GM21447 (cell line): ENCODE data around the gene MIER3.
A peak's percentile ranks its signal among the peaks of the same experiment; 100 is the strongest.
"Not testable (repeated sequence)": the region's sequence is repeated elsewhere in the genome, so short reads cannot be mapped to it uniquely, and the experiment has no call there.

Experiments used
- ATAC-seq: cut with Tn5 transposase; IDR thresholded peaks from one replicate; pipeline ENCODE4 v1.9.1; 2021; ENCODE audit not compliant: unreplicated experiment

The MIER3 gene

GRCh38 chr5:56951946-56952691 is at the start of gene MIER3:
Gene MIER3 (minus strand): TSS chr5:56952123. CDS start chr5:56952102, 21 bp downstream.
- ATAC-seq = peak; percentile 84

DNA sequence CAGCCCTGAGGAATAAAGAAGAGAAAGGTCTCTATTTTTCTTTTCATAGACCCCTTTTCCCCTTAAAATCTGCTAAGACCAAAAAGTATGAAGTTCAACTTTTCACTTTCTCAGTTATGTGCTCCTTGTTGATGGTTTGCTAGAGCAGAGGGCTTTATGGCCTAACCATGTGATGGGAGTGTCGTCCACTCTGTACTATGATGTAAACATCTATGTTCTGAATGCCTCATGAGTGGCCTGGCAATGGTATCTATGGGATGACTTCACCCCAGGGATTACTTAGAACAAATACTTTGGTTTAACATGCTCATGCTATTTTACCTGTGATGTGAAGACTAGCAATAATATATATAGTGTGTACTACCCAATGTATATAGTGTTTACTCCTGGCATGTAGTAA is 43.7 kb upstream of the MIER3 start:
- ATAC-seq = no peak

- no peak for ATAC-seq
These were observed 41.3 kb upstream of the MIER3 start for GRCh38 chr5:56993241-56993640.

- no peak for ATAC-seq
These were observed 37.8 kb upstream of the MIER3 start for GRCh38 chr5:56989676-56990075.

GRCh38 chr5:56988490-56988889 is 36.6 kb upstream of the MIER3 start:
- no peak for ATAC-seq

- ATAC-seq = no peak
These were observed 35.2 kb upstream of the MIER3 start for GRCh38 chr5:56987171-56987570.

- peak; percentile 38 for ATAC-seq
These were observed 34.7 kb upstream of the MIER3 start for GRCh38 chr5:56986626-56986947.

GRCh38 chr5:56985936-56986625 is 34.2 kb upstream of the MIER3 start:
- ATAC-seq = peak; percentile 45

- no peak for ATAC-seq
These were observed 32.5 kb upstream of the MIER3 start for GRCh38 chr5:56984445-56984844.

DNA sequence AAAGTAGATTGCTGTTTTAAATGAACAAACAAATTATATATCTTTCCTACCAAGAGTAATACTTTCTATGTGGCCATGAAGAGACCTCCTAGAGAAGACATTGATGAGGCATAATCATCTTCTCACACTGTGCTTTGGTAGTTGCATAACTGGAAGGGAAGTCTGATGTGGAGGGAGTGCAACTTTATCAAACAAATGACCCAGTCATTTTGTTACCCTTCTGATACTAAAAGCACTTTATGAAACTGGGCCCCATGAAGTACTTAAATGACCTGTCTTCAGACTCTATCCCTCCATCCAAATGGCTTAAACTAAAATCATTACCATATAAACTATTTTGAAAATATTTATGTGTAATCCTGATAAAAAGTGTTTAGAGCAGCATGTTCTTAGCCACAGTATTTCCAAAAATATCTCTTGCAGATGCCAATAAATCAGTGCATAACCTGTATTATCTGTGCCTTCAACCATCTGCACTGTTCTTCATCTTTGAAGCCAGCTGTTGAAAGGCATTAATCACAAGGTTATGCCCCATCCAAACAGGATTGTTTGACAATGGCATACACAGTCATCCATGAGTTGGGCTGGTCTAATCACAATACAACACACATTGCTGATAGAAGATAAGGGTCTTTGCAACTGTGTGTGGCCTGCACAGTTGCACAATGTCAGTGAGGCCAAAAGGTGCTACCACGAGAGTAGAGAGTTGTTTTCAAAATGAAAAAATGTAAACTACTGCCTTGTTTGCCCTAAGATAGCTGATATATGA is 31.9 kb upstream of the MIER3 start:
- ATAC-seq = no peak

- ATAC-seq = no peak
These were observed 29.8 kb upstream of the MIER3 start for GRCh38 chr5:56981548-56982315.

GRCh38 chr5:56979968-56980367 is 28.0 kb upstream of the MIER3 start:
- no peak for ATAC-seq

GRCh38 chr5:56979526-56979925 is 27.6 kb upstream of the MIER3 start:
- not testable (repeated sequence) for ATAC-seq

DNA sequence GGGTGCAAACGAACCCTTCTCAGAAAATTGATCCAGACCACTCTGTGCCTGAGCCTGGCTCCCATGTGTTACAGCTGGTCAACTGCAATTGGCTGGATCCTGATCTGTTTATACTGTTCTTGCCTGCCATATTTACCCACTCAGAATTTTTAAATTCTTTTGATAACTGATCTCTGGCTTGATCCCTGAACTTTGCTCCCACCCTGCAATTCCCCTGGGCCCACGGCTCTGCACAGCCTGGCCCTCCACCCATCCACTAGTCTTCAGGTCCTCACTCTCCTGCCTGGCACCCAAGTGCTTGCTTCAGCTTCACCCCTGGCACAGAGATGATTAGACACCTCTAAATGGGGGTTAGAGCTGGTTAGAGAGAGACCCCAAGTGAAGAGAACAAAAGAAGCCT is 25.9 kb upstream of the MIER3 start:
- ATAC-seq = no peak

DNA sequence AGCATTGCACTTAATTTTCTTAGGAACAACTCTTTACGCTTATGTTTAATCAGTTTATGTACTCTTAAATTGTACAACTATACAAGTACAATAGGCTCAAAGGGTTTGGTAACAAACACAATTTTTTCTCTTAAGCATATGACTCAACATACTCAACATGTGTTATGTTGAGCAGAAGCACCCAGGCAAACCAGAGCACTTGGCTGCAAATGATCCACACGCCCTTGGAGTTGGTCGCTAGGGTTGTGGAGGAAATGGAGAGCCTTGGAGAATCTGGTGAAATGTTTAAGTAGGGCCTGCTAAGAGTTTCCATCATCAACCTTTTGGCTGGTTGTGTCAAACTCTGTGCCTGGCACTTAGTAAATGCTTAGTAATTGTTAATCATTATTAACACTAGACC is 25.1 kb upstream of the MIER3 start:
- ATAC-seq = no peak

GRCh38 chr5:56974241-56974640 is 22.3 kb upstream of the MIER3 start:
- no peak for ATAC-seq

GRCh38 chr5:56973473-56973872 is 21.6 kb upstream of the MIER3 start:
- no peak for ATAC-seq

DNA sequence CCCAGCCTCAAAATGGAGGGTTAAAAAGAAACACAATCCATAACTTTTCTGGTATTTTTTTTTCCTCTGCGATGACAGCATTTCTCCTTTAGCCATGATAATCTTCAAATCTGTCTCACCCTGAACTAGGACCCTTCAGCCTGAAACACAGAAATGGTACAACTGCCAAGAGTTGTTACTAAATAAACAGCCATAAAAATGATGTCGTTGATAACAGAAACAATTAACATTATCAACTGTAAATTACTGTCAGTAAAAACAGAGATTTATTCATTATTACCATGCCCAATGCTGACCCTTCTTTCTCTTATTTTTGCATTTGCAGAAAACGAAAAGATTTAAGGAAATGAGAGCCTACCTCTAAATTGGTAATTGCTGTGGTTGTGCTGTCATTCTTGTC is 19.4 kb upstream of the MIER3 start:
- ATAC-seq = no peak

DNA sequence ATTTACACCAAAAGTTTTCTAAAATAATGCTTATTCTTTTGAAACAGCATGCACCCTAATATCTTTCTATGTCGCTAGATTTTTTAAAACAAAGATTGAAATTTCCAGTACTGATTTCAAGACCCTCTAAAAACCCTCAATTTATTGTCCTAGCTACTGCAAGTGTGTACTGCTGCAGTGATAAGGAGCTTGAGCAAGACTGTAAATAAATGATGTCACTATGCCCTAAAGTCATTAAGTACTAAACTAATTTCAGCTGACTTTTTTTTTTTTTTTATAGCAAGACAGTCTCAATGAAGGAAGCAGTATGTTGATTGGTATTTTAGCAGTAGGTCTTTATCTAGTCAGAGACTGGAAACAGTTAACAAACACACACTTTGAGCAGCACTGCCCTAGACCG is 12.2 kb upstream of the MIER3 start:
- no peak for ATAC-seq

GRCh38 chr5:56963246-56963645 is 11.3 kb upstream of the MIER3 start:
- ATAC-seq = no peak

DNA sequence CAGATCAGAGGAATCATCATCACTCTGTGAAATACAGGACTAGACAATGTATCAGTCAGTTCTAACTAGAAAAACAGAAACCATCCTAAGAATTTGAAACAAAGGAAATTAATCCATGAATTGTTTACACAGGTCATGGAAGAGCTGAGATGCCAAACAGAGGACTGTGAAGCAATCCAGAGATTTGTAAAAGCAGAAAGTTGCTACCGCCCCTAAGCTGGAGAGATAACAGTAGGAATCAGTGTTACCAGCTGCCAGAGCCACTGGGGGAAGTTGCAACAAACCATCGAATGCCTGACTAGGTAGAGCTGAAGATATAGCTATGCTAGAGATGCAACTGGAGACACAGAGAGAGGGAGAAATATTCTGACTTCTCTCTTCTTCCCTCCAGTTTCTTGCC is 10.4 kb upstream of the MIER3 start:
- ATAC-seq = no peak
